Gastroesophageal sphincter (tissue), 3 donors: ENCODE results near the gene CHMP1B.

ENCODE experiments used
- POLR2A ChIP-seq, 2 donors: fragments of 450-650 bp; IDR thresholded peaks; one replicate each; pipeline ENCODE4 v1.6.1; 2017; ENCODE audit warnings: antibody characterized with exemption in 2 of 2, mild to moderate bottlenecking in 2 of 2, moderate library complexity in 1 of 2
- TF ChIP-seq, protein P1 (sequence below), 4 experiments: fragments of 200-600 bp in 2 of 4; fragments of 450-650 bp in 2 of 4; sonication (generic) in 1 of 4; IDR thresholded peaks; one replicate each; pipeline ENCODE4 v1.5.1; 2017 to 2019; ENCODE audit warnings: antibody characterized with exemption in 4 of 4, mild to moderate bottlenecking in 2 of 4, moderate library complexity in 2 of 4

DNA sequence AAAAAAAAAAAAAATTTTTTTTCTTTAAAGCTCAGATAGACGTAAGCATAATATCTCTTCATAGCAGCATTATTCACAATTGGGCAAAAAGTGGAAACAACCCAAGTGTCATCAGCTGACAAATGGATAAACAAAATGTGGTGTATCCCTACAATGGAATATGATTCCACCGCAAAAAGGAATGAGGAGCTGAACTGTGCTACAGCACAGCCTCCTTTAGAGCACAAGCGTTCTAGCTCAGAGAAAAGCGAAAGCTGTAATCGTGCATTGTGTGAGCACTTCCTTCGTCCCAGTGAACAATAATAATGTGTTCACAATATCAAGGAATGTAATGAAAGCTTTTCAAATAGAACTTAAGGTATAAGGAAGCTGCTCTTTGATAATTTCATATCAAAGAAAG is 11.7 kb upstream of the CHMP1B start:
- TF ChIP-seq POLR2A (IDR thresholded peaks at IDR 0.05), result no peak
- TF ChIP-seq, protein P1, sequence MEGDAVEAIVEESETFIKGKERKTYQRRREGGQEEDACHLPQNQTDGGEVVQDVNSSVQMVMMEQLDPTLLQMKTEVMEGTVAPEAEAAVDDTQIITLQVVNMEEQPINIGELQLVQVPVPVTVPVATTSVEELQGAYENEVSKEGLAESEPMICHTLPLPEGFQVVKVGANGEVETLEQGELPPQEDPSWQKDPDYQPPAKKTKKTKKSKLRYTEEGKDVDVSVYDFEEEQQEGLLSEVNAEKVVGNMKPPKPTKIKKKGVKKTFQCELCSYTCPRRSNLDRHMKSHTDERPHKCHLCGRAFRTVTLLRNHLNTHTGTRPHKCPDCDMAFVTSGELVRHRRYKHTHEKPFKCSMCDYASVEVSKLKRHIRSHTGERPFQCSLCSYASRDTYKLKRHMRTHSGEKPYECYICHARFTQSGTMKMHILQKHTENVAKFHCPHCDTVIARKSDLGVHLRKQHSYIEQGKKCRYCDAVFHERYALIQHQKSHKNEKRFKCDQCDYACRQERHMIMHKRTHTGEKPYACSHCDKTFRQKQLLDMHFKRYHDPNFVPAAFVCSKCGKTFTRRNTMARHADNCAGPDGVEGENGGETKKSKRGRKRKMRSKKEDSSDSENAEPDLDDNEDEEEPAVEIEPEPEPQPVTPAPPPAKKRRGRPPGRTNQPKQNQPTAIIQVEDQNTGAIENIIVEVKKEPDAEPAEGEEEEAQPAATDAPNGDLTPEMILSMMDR (IDR thresholded peaks at IDR 0.05), result no peak
